ENCODE results near the gene NUDT5. TPM values are rescaled to one million over a fixed set of nuclear protein-coding genes. Genes with fewer than 3 reads are reported as not detected.

Gene NUDT5
- polyA plus RNA-seq, 2 donors: 26.8 to 49.2 TPM

Other genes with a start within 250 kb of the NUDT5 start
- 1 to 10 TPM; 7.7 to 9.3 TPM for gene UPF2, start 153.1 kb downstream of the NUDT5 start, polyA plus RNA-seq
- 1 to 10 TPM; 6.3 to 6.6 TPM for gene DHTKD1, start 126.9 kb downstream of the NUDT5 start, polyA plus RNA-seq
- gene SEC61A2, start 66.2 kb downstream of the NUDT5 start, polyA plus RNA-seq: 1 to 10 TPM; 2.7 TPM
- 10 to 100 TPM; 24.1 to 52.6 TPM for gene CDC123, start 297 bp upstream of the NUDT5 start, polyA plus RNA-seq
- gene CAMK1D, start 153.7 kb upstream of the NUDT5 start, polyA plus RNA-seq: 1 to 10 TPM; 5.4 to 5.6 TPM

Measured in esophagus (tissue), 2 donors.